Ovary (tissue), 3 donors: ENCODE measurements around the gene TRIM43B.

Source experiments
- CTCF ChIP-seq, 3 donors: fragments of 450-650 bp in 2 of 3; fragments of 200-600 bp in 1 of 3; IDR thresholded peaks; one replicate each; pipeline versions ENCODE4 v1.5.1 to v1.8.0; 2016 to 2022; ENCODE audit warnings: antibody characterized with exemption in 3 of 3, mild to moderate bottlenecking in 1 of 3
- POLR2A ChIP-seq: fragments of 450-650 bp; IDR thresholded peaks from one replicate; pipeline ENCODE4 v1.6.1; 2017; ENCODE audit warnings: antibody characterized with exemption, mild to moderate bottlenecking, moderate library complexity
- donor health status: DM: no; HTN: no; CAD: no.

GRCh38 chr2:95526360-95527341 is 42.1 kb upstream of the TRIM43B start:
- TF ChIP-seq CTCF (IDR thresholded peaks at IDR 0.05), result no peak
- TF ChIP-seq POLR2A, result no peak
